Nephron progenitor cell (in vitro differentiated cells): ENCODE data around the gene PLXND1.

Experiments
- DNase-seq: peaks from one replicate; pipeline ENCODE4 v3.0.0; 2021
- H3K27ac Mint-ChIP-seq: 2 replicates; pipeline ENCODE4 v1.8.0; 2021; ENCODE audit warnings: mild to moderate bottlenecking, moderate library complexity, mixed read lengths
- H3K27me3 Mint-ChIP-seq: 2 replicates; pipeline ENCODE4 v1.8.0; 2021; ENCODE audit warnings: mild to moderate bottlenecking, low read depth, mixed read lengths; ENCODE audit not compliant: poor library complexity
- H3K36me3 Mint-ChIP-seq: 2 replicates; pipeline ENCODE4 v1.8.0; 2021; ENCODE audit warnings: low read depth, mixed read lengths
- H3K4me1 Mint-ChIP-seq: 2 replicates; pipeline ENCODE4 v1.8.0; 2021; ENCODE audit warnings: mixed read lengths
- H3K4me3 Mint-ChIP-seq: 2 replicates; pipeline ENCODE4 v1.8.0; 2021; ENCODE audit warnings: mild to moderate bottlenecking, moderate library complexity, mixed read lengths
- H3K9me3 Mint-ChIP-seq: 2 replicates; pipeline ENCODE4 v1.8.0; 2021; ENCODE audit warnings: mild to moderate bottlenecking, moderate library complexity, mixed read lengths
- TF ChIP-seq, protein P1 (sequence below): fragments of 200-600 bp; sonication (generic); IDR thresholded peaks from 2 replicates; pipeline ENCODE4 v1.5.0; 2021; ENCODE audit warnings: antibody characterized with exemption

Gene PLXND1

GRCh38 chr3:129621626-129622225, 15.2 kb upstream of the PLXND1 start:
- Mint-ChIP-seq H3K4me1 (peaks cover 82% of the 10 kb centered on the region), H3K9me3 (no peaks in the 10 kb centered on the region), H3K27me3 (peaks cover 21% of the 10 kb centered on the region), H3K4me3 (peak overlapping the region; percentile 44), H3K27ac (peak overlapping the region; percentile 45), H3K36me3 (no peaks in the 10 kb centered on the region)
- no peak for DNase-seq
- TF ChIP-seq, protein P1, sequence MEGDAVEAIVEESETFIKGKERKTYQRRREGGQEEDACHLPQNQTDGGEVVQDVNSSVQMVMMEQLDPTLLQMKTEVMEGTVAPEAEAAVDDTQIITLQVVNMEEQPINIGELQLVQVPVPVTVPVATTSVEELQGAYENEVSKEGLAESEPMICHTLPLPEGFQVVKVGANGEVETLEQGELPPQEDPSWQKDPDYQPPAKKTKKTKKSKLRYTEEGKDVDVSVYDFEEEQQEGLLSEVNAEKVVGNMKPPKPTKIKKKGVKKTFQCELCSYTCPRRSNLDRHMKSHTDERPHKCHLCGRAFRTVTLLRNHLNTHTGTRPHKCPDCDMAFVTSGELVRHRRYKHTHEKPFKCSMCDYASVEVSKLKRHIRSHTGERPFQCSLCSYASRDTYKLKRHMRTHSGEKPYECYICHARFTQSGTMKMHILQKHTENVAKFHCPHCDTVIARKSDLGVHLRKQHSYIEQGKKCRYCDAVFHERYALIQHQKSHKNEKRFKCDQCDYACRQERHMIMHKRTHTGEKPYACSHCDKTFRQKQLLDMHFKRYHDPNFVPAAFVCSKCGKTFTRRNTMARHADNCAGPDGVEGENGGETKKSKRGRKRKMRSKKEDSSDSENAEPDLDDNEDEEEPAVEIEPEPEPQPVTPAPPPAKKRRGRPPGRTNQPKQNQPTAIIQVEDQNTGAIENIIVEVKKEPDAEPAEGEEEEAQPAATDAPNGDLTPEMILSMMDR, result no peak

DNA sequence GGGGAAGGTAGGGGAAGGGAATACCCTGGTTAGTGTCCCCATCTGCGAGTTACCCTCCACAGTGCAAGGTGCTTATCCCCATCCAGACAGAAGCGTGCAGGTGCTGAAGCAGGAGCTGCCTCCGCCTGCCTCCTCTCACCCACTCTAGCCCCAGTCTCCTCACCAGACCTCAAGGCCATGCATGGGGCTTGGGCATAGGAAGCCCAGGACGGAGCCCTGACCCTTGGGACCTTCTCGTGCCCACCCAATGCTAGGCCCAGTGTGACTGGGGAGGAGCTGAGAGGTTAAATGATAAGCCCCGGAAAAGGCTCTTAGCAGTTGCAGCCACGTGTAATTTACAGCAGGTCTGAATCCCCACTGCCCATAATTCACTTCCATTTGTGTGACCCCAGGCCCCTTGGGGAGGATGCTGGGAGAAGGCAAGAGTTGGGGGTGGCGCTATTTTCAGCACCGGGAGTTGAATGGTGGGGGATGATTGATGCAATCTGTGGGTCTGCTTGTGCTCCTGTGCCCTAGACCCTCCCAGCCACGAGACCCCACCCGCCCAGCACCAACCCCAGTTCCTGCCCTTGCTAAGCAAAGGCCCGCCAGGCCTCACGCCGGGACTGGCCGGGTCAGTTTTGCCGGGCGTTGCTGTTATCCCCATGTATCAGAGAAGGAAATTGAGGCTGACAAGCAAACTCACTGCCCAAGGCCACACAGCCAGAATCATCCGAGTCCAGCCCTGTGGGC, 14.5 kb upstream of the PLXND1 start:
- peaks cover 21% of the 10 kb centered on the region for H3K27me3 Mint-ChIP-seq
- peaks cover 77% of the 10 kb centered on the region for H3K4me1 Mint-ChIP-seq
- H3K9me3 Mint-ChIP-seq, result no peaks in the 10 kb centered on the region
- DNase-seq, result no peak
- TF ChIP-seq, protein P1, result no peak
- H3K4me3 Mint-ChIP-seq, result peak overlapping the region; percentile 38
- H3K36me3 Mint-ChIP-seq, result no peaks in the 10 kb centered on the region
- peak overlapping the region; percentile 45 for H3K27ac Mint-ChIP-seq

- Mint-ChIP-seq H3K27me3 (peaks cover 22% of the 10 kb centered on the region), H3K4me1 (peaks cover 64% of the 10 kb centered on the region), H3K4me3 (no peak overlapping the region), H3K27ac (no peak overlapping the region), H3K9me3 (no peaks in the 10 kb centered on the region), H3K36me3 (no peaks in the 10 kb centered on the region)
- no peak for DNase-seq
- TF ChIP-seq, protein P1, result no peak
These were observed 13.3 kb upstream of the PLXND1 start for GRCh38 chr3:129619726-129620162.

DNA sequence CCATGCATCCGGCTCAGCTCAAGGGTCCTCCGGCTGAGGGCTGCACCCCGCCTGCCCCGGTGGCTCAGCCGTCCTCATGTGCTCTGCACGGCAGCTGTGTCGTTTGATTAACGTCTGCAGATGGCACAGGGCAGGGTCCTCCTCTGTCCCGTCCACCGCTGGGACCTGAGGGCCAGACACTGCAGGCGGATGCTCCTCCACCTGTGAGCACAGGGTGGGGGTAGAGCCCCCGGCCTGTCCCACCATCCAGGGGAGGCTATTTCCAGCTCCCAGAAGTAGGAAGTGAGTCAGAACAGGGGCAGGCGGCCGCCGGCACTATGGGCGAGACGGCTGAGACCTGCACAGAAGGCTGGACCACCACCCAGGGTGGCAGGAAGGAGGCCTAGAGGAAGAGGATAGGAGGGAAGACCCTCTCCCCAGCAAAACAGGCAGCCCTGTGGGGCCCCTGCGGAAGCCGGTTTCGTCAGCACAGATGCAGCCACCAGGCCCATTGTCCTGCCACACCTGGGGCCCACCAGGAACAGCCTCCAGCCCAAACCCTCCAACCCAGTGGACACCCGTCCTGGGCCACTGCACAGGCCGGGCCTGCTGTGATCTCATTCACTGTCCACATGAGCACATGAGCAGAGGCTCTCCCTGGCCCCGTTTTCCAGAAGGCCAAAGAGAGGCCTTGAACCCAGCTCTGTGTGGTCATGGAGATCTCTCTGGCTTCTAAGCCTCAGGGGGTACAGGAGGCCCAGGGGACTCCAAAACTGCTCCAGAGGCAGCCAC, 12.6 kb upstream of the PLXND1 start:
- DNase-seq, result no peak
- H3K27ac Mint-ChIP-seq, result no peak overlapping the region
- peaks cover 58% of the 10 kb centered on the region for H3K4me1 Mint-ChIP-seq
- H3K27me3 Mint-ChIP-seq, result peaks cover 19% of the 10 kb centered on the region
- TF ChIP-seq, protein P1, result no peak
- no peak overlapping the region for H3K4me3 Mint-ChIP-seq
- H3K36me3 Mint-ChIP-seq, result no peaks in the 10 kb centered on the region
- no peaks in the 10 kb centered on the region for H3K9me3 Mint-ChIP-seq

GRCh38 chr3:129618186-129618820, 11.8 kb upstream of the PLXND1 start:
- TF ChIP-seq, protein P1, result no peak
- Mint-ChIP-seq H3K36me3 (no peaks in the 10 kb centered on the region), H3K4me3 (no peak overlapping the region), H3K4me1 (peaks cover 51% of the 10 kb centered on the region), H3K27ac (no peak overlapping the region), H3K27me3 (peaks cover 15% of the 10 kb centered on the region), H3K9me3 (no peaks in the 10 kb centered on the region)
- no peak for DNase-seq
